GM12801 (cell line): ENCODE data around the gene TLX3.

ENCODE experiments used
- TF ChIP-seq, protein P1 (sequence below): IDR thresholded peaks from one replicate; pipeline ENCODE4 v1.5.1; 2011; ENCODE audit warnings: control low read depth; ENCODE audit not compliant: insufficient read length; ENCODE audit errors: extremely low read depth

Gene TLX3

GRCh38 chr5:171306781-171307591 is 2.1 kb upstream of the TLX3 start:
- TF ChIP-seq, protein P1, sequence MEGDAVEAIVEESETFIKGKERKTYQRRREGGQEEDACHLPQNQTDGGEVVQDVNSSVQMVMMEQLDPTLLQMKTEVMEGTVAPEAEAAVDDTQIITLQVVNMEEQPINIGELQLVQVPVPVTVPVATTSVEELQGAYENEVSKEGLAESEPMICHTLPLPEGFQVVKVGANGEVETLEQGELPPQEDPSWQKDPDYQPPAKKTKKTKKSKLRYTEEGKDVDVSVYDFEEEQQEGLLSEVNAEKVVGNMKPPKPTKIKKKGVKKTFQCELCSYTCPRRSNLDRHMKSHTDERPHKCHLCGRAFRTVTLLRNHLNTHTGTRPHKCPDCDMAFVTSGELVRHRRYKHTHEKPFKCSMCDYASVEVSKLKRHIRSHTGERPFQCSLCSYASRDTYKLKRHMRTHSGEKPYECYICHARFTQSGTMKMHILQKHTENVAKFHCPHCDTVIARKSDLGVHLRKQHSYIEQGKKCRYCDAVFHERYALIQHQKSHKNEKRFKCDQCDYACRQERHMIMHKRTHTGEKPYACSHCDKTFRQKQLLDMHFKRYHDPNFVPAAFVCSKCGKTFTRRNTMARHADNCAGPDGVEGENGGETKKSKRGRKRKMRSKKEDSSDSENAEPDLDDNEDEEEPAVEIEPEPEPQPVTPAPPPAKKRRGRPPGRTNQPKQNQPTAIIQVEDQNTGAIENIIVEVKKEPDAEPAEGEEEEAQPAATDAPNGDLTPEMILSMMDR, result no peak

DNA sequence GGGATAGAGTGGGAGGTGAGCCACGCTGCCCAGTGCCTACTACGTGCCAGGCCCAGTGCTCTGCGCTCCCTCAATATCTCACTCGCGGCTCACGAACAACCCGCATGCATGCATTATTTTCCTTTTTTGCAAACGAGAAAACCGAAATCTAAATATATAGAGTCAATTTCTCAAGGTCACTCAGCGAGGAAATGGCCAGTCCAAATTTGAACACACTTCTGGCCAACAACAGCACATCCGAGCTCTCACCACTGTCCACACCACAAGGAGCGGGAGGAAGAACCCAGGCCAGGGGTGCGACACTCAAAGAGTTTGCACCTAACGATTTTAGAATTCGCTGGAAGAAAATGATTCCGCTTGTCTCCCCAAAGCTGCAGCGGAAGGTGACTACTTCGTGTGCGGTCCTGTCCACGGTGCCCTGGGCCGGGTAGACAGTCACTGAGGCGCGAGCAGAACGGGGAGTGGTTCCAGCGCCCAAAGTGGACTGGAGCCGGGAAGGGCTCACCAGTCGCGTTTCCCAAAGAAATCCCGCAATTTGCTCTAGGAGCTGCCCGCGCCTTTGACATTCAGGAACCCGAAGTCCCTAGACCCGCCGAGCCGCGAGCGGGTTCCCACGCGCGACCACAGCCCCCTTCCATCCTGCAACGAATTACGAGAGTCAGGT is 1.1 kb upstream of the TLX3 start:
- TF ChIP-seq, protein P1, result no peak

DNA sequence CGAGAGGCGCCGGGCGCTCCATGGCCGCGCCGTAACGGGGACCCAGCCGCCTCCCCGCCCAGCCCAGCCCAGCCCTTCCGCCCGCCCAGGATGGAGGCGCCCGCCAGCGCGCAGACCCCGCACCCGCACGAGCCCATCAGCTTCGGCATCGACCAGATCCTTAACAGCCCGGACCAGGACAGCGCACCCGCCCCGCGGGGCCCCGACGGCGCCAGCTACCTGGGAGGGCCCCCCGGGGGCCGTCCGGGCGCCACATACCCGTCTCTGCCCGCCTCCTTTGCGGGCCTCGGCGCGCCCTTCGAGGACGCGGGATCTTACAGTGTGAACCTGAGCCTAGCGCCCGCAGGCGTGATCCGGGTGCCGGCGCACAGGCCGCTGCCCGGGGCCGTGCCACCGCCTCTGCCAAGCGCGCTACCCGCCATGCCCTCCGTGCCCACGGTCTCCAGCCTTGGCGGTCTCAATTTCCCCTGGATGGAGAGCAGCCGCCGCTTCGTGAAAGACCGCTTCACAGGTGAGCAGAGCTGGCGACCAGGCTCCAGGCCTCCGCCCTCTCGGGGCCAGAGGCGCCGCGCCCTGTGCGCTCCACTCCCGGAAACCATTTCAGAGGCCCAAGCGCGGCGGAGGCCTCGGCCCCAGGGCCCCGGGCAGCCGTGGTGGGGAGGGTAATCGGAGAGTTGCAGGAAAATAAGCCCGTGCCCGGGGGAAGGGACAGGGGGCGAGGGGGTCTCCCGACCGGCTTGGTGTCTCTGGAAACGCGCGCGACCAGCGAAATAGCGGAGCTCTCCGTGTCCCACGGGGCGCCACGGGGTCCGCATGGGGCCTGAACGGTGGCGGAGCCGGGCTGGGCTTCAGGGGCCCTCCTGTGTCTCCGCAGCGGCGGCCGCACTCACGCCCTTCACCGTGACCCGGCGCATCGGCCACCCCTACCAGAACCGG is 496 bp downstream of the TLX3 start:
- TF ChIP-seq, protein P1, result no peak

- TF ChIP-seq, protein P1, result no peak
These were observed 1.3 kb downstream of the TLX3 start for GRCh38 chr5:171310212-171310818.

- TF ChIP-seq, protein P1, result no peak
These were observed 1.8 kb downstream of the TLX3 start for GRCh38 chr5:171310819-171311321.

DNA sequence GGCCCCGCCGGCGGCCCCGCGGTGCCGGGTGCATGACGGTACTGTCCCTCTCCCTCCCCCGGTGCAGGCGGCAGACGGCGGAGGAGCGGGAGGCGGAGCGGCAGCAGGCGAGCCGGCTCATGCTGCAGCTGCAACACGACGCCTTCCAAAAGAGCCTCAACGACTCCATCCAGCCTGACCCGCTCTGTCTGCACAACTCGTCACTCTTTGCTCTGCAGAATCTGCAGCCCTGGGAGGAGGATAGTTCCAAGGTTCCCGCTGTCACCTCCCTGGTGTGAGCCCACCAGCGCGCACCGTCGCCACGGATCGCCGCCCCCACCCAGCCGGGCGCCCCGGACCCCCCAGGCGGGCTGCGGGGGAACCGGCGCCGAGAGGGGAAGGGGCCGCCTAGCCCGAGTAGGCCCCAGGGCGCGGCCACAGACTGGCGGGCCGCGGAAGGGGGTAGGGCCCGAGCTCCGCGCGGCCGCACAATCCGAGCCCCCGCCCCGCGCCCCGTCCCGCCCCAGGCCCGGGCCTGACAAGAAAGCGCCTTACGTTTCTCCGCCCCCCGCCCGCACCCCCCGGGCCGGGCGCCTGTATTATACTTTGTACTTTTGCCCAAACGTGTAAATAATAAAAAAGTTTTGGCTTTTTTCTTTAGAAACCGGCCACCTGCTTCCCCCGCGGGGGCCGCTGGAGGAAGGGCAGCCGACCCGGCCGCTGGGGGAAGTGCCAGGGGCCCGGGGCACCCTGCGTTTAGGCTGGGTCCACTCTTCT is 2.5 kb downstream of the TLX3 start:
- TF ChIP-seq, protein P1, result no peak
